GM19463 (cell line): ENCODE data around the gene PPIL6.

Experiments used
- ATAC-seq: cut with Tn5 transposase; IDR thresholded peaks from one replicate; pipeline ENCODE4 v1.9.1; 2021; ENCODE audit warnings: mild to moderate bottlenecking, moderate library complexity; ENCODE audit not compliant: unreplicated experiment

PPIL6 gene

DNA sequence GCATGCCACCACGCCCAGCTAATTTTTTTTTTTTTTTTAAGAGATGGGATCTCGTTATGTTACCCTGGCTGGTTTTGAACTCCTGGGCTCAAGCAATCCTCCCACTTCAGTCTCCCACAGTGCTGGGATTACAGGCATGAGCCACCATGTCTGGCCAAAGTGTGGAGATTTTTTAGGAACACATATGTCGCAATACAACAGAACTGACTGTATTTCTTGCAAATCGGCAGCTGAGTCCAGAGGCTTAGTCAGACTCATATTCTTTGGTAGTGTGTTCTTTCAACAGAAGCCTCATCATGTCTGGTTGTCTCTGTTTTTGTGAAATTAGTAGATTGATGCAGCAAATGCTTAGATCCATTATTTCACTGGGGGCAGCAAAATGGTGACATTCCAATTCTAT is 34.2 kb downstream of the PPIL6 start:
- ATAC-seq: no peak

DNA sequence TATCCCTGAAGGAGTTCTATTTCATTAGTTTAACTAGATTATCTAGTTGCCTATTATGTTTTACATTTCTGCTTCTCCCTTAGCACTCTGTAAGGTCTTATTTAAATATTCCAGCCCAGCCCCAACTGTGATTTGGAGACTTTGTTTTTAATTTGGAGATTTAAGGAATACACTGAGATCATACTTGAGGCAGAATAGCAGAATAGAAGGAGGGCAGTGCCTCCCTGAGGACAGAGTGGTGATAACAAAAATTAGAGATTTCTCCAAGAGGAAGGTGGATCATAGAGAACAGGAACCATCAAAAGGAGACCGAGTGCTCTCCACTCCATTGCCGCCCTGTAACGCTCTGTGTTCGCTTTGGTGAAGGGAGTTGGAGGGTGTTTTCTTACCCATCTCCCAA is 43.4 kb downstream of the PPIL6 start:
- ATAC-seq: no peak

DNA sequence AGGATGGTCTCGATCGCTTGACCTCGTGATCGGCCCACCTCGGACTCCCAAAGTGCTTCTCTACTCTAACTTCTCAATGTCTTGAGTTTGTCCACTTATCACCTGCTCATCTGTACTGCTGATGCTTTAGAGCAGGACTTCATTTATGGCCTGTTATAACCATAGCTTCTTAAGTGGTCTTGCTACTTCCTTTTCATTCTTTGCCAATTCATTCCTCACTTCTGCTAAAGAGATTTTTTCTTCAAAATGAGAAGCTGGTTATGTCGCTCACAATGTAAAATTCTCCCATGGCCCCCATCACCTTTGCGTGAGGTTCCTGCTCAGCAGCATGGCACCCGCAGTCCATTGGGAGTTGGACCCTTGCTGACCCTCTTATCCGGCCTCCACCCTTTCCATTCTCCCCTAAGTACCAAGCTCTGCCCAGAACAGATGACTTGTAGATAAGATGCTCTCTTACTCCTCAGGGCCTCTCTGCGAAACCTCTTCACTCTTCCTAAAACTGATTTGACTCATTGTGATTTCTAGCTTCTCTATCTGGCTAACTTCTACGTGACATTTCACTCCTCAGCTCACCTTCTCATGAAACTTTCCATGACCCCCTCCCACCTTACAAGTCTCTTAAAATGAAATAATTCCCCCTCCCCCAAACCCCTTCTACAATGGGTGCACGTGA is 44.2 kb downstream of the PPIL6 start:
- no peak for ATAC-seq

DNA sequence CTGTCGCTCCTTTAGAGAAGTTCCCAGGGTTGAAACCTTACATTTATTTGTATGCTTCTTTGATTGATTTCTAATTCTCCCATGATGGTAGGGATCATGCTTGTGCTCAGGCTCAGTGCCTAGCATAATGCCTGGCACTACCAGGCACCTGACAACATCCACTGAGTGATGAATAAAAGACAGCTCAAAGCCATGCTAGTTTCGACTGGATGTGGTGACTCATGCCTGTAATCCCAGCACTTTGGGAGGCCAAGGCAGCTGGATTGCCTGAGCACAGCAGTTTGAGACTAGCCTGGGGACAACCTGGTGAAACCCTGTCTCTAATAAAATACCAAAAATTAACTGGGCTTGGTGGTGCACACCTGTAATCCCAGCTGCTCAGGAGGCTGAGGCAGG is 46.5 kb downstream of the PPIL6 start:
- ATAC-seq: no peak

DNA sequence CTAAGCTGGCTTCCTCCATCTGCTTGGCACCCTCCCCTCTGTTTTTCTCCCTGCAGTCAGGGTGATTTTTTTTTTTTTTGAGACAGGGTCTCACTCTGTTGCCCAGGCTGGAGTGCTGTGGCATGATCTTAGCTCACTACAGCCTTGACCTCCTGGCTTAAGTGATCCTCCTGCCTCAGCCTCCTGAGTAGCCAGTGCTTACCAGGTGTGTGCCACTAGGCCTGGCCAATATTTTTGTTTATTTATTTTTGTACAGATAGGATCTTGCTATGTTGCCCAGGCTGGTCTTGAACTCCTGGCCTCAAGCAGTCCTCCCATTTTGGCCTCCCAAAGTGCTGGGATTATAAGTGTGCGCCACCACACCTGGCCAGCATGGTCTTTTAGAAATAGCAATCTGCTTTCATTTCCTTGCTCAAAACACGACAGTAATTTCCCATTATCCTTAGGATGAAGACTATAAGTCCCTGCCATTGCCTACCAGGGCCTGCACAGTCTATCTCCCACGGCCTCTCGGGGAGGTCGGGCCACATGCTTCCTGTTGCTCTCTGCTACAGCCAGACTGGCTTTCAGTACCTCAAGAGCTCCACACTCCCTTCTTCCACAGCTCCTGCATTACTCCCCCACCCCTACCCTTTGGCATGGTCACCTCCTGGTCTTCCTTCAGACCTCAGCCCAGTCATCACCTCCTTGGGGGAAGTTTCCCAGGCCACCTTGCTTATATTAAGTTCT is 47.1 kb downstream of the PPIL6 start:
- no peak for ATAC-seq

DNA sequence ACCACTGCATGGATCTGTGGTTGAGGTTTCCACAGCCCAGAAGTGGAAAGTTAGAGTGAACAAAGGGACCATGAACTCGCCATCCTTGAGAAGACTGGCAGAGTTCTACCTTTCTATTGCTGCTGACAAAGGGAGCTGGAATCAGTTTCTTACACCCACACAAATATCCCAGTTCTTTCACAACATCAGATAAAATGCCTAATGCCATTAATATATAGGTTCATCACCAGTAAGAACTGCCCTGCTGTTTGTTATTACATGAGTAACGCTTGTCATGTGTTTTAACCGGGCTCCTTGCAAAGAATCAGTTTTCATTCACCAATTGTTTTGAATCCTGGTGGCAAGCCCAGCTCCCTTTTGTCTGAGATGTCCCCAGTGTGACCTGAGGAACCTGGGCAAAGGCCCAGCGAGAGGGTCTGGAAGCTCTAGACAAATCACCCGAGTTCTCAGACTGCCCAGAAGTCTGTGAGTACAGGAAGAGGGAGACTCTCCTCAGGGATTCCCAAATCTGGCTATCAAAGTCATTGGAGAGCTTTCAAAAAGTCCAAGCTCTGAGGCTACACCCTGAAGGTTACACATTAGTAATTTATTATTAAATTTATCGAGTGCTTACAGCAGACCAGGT is 50.7 kb downstream of the PPIL6 start:
- no peak for ATAC-seq

DNA sequence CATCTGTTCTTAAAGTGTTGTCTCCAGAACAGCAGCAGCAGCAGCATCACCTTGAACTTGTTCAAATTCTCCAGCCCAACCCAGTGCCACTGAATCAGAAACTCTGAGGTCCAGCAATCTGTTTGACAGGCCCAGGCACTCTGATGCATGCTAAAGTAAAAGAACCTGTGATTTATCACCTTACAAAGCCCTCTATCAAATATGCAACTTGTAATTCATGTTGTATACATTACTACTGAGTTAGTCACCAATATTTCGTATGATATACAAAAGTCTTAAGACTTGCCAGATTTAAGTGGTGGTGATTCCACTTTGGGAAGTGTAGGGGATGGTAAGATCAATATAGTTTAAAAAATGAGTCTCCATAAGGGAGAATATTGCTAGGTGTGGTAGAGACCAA is 52.2 kb downstream of the PPIL6 start:
- ATAC-seq: no peak

DNA sequence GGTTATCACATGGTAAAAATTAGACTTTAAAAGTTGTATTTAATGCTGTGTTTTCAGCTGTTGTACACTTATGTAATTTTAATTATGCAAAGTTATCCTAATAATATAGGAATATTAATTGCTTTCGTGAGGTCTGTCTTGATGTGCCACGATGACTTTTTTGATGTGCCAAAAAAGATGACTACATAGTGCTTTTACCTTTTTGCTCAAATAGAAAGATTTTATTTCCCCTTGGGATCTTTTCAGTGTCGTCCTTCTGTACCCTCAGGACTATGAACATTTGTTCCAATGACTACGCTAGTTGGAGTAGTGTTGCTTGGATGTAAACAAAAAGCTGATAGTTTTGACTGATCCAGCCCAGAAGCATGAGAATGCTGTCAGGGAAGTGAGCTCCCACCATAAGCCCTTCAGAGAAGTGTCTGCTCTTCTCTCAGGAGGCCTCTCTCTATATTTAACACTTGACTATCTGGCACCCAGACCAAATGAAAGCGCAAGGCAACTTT is 56.9 kb downstream of the PPIL6 start:
- ATAC-seq: no peak

DNA sequence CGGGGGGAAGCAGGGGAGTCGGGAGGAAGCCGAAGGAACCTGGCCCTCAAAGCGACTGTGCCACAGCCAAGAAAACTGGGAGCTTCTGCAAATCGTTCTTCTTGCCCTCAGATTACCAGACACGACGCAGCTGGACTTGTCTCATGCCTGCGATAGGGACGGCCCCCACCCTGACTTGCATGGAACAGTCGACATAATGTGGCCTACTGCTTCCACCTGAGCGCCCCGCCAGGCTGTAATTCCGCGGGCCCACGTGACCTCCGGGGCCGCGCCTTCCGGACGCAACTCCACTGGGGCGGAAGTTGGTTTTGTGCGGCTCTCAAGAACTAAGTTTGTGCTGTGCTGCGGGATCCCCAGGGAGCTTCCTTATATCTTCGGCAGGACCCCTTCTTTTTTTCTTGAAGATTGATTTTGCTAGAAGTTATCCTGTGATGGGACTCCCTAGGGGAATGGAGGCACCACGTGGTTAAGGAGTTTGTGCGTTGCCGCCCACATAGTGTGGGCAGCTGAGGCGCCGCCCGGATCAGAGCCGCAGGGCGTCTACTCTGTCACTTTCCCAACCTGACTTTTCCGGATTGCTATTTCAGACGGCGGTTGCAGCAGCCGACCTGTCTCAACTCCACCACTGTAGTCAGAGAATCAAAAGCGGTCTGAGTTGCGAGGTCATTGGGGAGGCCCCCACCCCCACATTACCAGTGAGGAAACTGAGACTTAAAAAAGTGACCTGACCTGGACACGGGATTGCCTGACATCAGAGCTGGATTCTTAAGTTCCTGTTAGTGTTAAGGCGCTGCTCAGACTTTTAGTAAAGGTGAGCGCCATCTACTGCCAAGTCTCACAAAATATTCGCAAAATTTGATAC is 57.6 kb downstream of the PPIL6 start:
- peak; percentile 65 for ATAC-seq

DNA sequence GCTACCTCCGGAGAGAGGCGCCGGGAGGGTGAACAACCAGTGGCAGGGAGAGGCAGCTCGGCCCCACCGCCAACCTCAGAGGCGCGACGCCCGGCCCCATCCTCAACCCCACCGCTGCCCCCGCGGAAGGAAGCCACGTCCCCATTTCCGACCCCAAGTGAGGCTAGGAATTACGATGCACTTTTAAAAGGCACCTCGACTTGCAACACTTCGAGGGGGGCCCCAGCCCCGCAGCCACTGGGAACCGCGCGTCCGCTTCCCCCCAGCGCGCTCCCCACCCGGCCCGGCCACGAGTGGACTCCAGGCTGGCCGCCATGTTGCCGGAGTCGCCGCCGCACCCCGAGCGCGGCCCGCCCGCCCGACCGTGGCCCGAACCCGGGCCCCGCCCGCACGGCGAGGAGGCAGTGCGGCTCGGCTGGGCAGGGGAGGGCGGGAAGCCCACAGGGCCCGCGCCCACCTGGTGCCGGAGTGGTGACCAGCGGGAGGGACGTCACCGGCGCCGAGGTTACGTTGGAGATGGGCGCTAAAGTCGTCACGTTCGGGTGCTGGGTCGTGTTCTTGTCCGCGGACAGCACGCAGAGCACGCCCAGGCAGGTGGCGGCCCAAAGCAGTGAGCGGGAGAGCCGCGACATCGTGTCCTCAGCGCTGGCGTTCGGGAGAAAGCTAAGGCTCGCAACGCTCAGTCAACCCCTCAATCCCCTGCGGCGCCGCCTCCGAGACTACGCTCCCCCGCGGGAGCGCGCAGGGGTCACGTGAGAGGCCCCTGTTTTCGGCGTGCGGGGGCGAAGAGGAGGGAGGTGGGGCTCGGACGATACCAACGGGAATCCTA is 58.5 kb downstream of the PPIL6 start, which contains the start of gene CD164:
TSS of gene CD164 (minus strand) at position 721 of the 829 bp plus-strand sequence. CDS start at position 632, 89 bp downstream.
- ATAC-seq: peak; percentile 43

DNA sequence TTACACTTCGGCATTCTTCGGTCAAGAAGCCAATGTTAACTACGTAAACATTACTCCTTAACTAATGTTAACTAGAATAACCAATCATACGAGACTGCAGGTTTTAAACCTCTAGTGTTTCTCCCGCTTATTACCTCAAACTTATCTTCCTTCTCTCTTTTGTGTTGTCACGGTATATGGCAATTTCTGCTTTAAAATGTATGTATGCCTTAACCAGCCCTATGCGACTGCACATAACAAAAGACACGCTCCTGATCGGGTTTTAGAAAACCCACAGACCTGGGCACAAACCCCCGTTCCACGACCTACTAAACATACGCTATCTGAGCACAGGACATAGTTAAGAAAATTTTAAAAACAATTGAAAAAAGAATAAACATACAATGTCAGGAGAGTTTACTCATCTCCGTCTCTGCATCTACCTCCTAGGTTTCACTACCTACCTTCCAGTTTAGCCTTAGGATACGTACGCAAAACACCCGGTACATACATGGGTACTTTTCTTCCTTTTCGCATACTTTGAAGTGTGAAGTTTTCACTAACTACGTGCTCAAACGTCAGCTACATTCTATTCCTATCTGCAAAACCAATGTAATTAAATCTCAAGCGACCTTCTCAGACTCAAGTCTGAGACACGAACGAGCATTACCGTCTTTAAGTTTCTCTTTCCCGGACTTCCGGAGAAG is 59.2 kb downstream of the PPIL6 start:
- no peak for ATAC-seq

DNA sequence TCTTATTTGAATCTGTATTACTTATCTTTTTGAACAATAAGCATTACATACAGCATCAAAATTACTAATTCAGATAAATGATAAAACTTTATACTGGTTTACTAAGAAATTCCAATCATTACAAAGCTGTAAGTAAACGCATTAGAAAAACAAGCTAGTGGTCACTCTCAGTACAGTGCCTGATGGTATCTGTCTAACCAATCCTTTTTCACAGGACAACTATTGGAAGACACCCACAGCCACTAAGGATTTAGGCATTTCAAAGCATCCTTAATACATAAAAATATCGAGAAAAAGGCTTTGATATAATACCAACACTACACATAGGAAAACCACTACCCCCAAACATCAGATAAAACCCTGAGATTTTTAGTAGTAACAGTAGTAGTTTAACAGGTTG is 60.7 kb downstream of the PPIL6 start:
- ATAC-seq: no peak

DNA sequence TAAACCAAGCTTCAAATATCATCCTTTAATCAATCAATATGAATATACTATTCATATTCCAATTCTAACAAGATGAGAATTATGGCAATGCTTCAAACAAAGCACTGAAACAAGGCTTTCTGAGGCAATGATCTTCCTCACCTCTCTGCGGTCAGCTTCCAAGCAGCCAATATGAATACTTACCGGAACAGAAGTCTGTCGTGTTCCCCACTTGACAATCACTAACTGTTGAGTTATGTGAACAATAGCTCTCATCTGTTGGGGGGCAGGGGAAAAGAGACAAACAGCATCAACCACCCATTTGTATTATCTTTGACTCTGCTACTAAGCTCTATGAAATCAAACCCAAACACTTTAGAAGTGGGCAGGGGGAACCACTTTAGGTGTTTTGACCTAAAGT is 62.7 kb downstream of the PPIL6 start:
- no peak for ATAC-seq

DNA sequence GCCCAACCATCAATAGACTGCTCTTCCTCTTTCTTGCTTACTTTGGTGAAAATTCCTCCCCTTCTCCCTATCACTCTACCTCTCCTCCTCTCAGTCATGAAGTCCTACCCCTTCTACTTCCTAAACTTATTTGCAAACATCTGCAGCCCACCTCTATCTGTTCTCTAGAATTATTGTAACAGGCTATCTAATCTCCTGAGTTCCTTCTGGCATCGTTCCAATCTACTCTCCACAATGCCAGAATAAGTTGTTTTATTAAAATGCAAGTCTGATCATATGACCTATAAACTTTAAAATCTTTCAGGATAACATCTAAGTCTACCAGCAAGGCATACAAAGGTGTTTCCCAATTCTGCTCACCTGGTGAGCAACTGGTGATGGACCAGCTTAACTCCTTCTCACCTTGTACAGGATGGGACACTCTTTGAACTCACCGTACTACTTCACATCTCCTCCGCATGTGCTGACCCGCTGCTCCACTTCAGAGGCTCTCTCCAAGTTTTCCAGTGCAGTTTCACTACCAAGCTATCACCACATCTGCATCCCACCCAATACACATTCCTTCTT is 66.0 kb downstream of the PPIL6 start:
- no peak for ATAC-seq

DNA sequence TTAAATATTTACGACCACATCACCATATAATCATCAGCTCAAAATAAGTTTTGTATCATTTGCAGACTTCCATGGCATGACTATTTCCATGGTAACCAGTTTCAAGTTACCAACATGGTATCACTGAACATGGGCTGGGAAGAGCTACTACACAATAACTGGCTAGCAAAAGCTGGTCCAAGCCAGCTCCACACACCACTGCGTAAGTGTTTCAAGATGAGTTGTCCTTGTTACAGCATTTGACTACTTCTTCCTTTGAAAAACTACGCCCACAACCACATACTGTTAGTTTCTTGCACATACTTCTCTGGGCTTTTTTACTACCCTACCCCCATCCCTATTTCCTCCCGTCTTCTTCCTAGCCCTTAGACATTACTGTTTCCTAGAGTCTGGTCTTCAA is 66.7 kb downstream of the PPIL6 start:
- ATAC-seq: peak; percentile 93

DNA sequence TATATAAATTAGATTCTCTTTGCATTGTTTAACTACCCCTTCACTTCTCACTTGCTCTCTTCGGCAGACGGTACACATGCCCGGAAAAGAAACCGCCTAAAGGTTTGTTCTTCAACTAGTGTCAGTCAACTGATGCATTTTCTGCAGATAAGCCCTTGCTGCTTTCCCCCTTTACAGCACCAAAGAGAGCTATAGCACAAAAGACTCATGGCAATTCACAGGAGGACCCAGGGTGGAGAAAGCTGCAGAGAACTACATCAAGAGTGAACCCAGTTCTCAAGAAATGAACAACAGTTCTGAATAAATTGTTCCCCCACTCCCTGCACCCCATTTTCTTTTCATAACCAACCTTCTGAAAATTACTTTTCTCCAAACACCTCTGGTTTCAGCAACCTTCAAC is 67.1 kb downstream of the PPIL6 start:
- ATAC-seq: peak; percentile 4

DNA sequence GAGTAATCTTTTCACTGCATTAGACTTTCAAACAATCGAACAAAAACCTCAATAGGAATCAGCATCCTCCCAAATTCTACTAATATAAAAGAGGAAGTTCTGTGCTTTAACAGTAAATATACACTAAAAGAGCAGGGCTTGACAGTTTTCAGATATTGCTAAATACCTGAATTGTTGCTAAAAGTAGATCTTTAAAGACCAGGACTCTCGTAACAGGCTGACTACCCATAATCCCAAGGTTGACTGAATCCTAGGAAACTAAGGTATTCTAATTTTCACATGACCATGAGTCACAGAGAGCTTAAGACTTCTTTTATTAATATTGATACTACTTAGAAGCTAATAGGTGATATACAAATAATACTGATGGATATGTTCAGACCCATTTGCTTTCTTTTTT is 68.3 kb downstream of the PPIL6 start:
- no peak for ATAC-seq

DNA sequence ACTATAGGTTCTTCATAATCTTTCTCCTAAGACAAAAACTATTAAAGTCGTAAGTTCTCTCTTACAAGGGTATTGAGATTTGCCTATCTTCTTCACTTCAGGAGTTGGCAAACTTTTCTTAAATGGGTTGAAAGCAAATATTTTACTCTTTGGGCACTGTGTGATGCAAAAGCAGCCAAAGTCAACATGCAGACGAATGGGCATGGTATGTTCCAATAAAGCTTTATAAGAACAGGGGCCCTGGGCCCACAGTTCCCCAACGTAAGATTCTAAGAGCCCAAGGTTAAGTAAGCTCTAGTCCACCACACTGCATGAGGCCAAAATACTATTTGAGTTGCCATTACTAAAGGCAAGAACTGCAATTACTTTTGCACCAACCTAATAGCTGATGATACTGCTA is 69.6 kb downstream of the PPIL6 start:
- ATAC-seq: no peak

DNA sequence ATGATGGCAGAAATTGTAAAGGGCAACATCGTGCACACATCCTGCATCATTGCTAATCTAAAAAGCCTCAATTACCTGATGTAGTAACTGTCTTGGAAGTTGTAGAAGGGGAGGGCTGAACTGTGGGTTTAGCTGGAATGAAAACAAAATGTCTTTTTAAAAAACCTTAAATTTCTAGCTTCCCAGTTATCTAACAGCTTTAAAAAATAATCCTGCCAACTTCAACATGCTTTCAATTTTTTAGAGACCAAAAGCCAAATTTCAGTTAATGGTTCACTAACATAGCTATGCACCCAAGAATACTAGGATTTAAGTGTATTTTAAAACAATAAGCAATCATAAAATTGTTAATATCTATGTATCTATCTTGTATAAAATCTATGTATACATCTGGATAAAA is 70.1 kb downstream of the PPIL6 start:
- no peak for ATAC-seq
